CD4-positive, alpha-beta T cell treated with Interferon alpha-2 for 1 hour (primary cell): ENCODE data around the gene SLC9A9.
A peak's percentile ranks its signal among the peaks of the same experiment; 100 is the strongest.

Experiments used
- DNase-seq, 2 donors: peaks; one replicate each; pipeline ENCODE4 v3.0.0-alpha.2; 2020 to 2022

SLC9A9 gene

GRCh38 chr3:143484846-143485512 is 363.3 kb downstream of the SLC9A9 start:
- DNase-seq = no peak

- DNase-seq = no peak
Observed at GRCh38 chr3:143483214-143483613, 365.1 kb downstream of the SLC9A9 start.

- DNase-seq = no peak
Observed at GRCh38 chr3:143482106-143483088, 365.9 kb downstream of the SLC9A9 start.

- DNase-seq = no peak
Observed at GRCh38 chr3:143480344-143480743, 367.9 kb downstream of the SLC9A9 start.

- no peak for DNase-seq
Observed at GRCh38 chr3:143479727-143480126, 368.5 kb downstream of the SLC9A9 start.

GRCh38 chr3:143478115-143478693 is 370.1 kb downstream of the SLC9A9 start:
- no peak for DNase-seq

GRCh38 chr3:143476965-143477640 is 371.2 kb downstream of the SLC9A9 start:
- DNase-seq = no peak

GRCh38 chr3:143475981-143476380 is 372.3 kb downstream of the SLC9A9 start:
- DNase-seq = no peak

- DNase-seq = no peak
Observed at GRCh38 chr3:143472731-143473523, 375.3 kb downstream of the SLC9A9 start.

GRCh38 chr3:143471705-143472104 is 376.6 kb downstream of the SLC9A9 start:
- no peak for DNase-seq

- no peak for DNase-seq
Observed at GRCh38 chr3:143469159-143469558, 379.1 kb downstream of the SLC9A9 start.

- DNase-seq = no peak
Observed at GRCh38 chr3:143465666-143466065, 382.6 kb downstream of the SLC9A9 start.

GRCh38 chr3:143464850-143465249 is 383.4 kb downstream of the SLC9A9 start:
- no peak for DNase-seq

GRCh38 chr3:143455480-143455879 is 392.8 kb downstream of the SLC9A9 start:
- no peak for DNase-seq

GRCh38 chr3:143450632-143451031 is 397.6 kb downstream of the SLC9A9 start:
- no peak for DNase-seq

- DNase-seq = no peak
Observed at GRCh38 chr3:143447491-143447890, 400.8 kb downstream of the SLC9A9 start.

- no peak for DNase-seq
Observed at GRCh38 chr3:143445118-143445517, 403.1 kb downstream of the SLC9A9 start.

GRCh38 chr3:143443851-143444331 is 404.4 kb downstream of the SLC9A9 start:
- DNase-seq = peak; percentile 31 to 72

- no peak for DNase-seq
Observed at GRCh38 chr3:143442814-143443447, 405.3 kb downstream of the SLC9A9 start.

GRCh38 chr3:143441516-143442171 is 406.6 kb downstream of the SLC9A9 start:
- no peak for DNase-seq

GRCh38 chr3:143439817-143440216 is 408.5 kb downstream of the SLC9A9 start:
- no peak for DNase-seq
